WTC11 (cell line): Measurements from ENCODE around the gene WWP2. TPM values are rescaled to one million over a fixed set of nuclear protein-coding genes. Genes with fewer than 3 reads are reported as not detected.

Experiments used
- ATAC-seq: fragments of 200-7000 bp; cut with Tn5 transposase; 2 replicates; pipeline ENCODE4 v1.10.0; 2021; ENCODE audit warnings: mild to moderate bottlenecking, moderate library complexity
- CTCF ChIA-PET: fragments of 300-600 bp; sonication (Branson Sonifier 250); formaldehyde crosslinking; loops from one replicate; lab custom pipeline; 2021; ENCODE audit warnings: antibody characterized with exemption; lab: Charles Lee
- POLR2A ChIA-PET: fragments of 350-600 bp; sonication (Branson Sonifier 250); formaldehyde crosslinking; loops from one replicate; lab custom pipeline; 2021; ENCODE audit warnings: antibody characterized with exemption; lab: Charles Lee
- DNase-seq: peaks from one replicate; pipeline ENCODE4 v3.0.0; 2021; ENCODE audit warnings: low spot score
- H3K27ac Mint-ChIP-seq: 2 replicates; pipeline ENCODE4 v1.8.0; 2021; ENCODE audit warnings: mixed read lengths
- H3K27me3 Mint-ChIP-seq: 2 replicates; pipeline ENCODE4 v1.8.0; 2021; ENCODE audit warnings: low read depth, mild to moderate bottlenecking, moderate library complexity, mixed read lengths
- H3K36me3 Mint-ChIP-seq: 2 replicates; pipeline ENCODE4 v1.8.0; 2021; ENCODE audit warnings: mixed read lengths
- H3K4me1 Mint-ChIP-seq: 2 replicates; pipeline ENCODE4 v1.8.0; 2022; ENCODE audit warnings: mixed read lengths
- H3K4me3 Mint-ChIP-seq: 2 replicates; pipeline ENCODE4 v1.8.0; 2021; ENCODE audit warnings: mild to moderate bottlenecking, moderate library complexity, mixed read lengths
- H3K9me3 Mint-ChIP-seq: 2 replicates; pipeline ENCODE4 v1.8.0; 2021; ENCODE audit warnings: mixed read lengths
- E2F1 ChIP-seq: sonication (generic); formaldehyde crosslinking; IDR thresholded peaks from 2 replicates; pipeline ENCODE4 v1.8.0; 2022; ENCODE audit warnings: mild to moderate bottlenecking, missing genetic modification reagents
- ERG ChIP-seq: fragments of 250-450 bp; sonication (Bioruptor Pico); IDR thresholded peaks from 2 replicates; pipeline ENCODE4 v1.8.0; 2021; ENCODE audit warnings: mild to moderate bottlenecking
- GRHL2 ChIP-seq: fragments of 250-450 bp; sonication (Bioruptor Pico); IDR thresholded peaks from 2 replicates; pipeline ENCODE4 v1.8.0; 2022; ENCODE audit warnings: mild to moderate bottlenecking, moderate library complexity; ENCODE audit not compliant: insufficient replicate concordance, severe bottlenecking
- JAZF1 ChIP-seq: fragments of 250-450 bp; sonication (Bioruptor Pico); IDR thresholded peaks from 2 replicates; pipeline ENCODE4 v1.9.0; 2021; ENCODE audit warnings: moderate library complexity, mild to moderate bottlenecking, inconsistent platforms
- MLX ChIP-seq: sonication (generic); formaldehyde crosslinking; IDR thresholded peaks from 2 replicates; pipeline ENCODE4 v1.8.1; 2023; ENCODE audit warnings: mild to moderate bottlenecking, missing genetic modification reagents, moderate library complexity
- NR2C2 ChIP-seq: sonication (generic); formaldehyde crosslinking; IDR thresholded peaks from 2 replicates; pipeline ENCODE4 v1.8.0; 2022; ENCODE audit warnings: mild to moderate bottlenecking, missing genetic modification reagents
- NR3C1 ChIP-seq: sonication (generic); formaldehyde crosslinking; conservative IDR thresholded peaks from 2 replicates; pipeline ENCODE4 v1.8.1; 2023; ENCODE audit warnings: low read depth, mild to moderate bottlenecking, missing genetic modification reagents
- ZBTB43 ChIP-seq: sonication (generic); formaldehyde crosslinking; IDR thresholded peaks from 2 replicates; pipeline ENCODE4 v1.8.1; 2023; ENCODE audit warnings: mild to moderate bottlenecking, missing genetic modification reagents
- ZNF232 ChIP-seq: sonication (generic); formaldehyde crosslinking; IDR thresholded peaks from 2 replicates; pipeline ENCODE4 v1.8.0; 2022; ENCODE audit warnings: mild to moderate bottlenecking, missing genetic modification reagents
- ZNF396 ChIP-seq: fragments of 250-450 bp; sonication (Bioruptor Pico); IDR thresholded peaks from 2 replicates; pipeline ENCODE4 v1.8.0; 2021; ENCODE audit warnings: mild to moderate bottlenecking, moderate library complexity, borderline replicate concordance
- total RNA-seq: library from RNA; stranded (reverse); gene quantifications from 3 replicates; pipeline ENCODE4 v1.2.3, GENCODE V29; 2021
- TF ChIP-seq, protein P1 (sequence below): sonication (generic); formaldehyde crosslinking; IDR thresholded peaks from 2 replicates; pipeline ENCODE4 v1.8.1; 2023; ENCODE audit warnings: mild to moderate bottlenecking, missing genetic modification reagents, borderline replicate concordance
- TF ChIP-seq, protein P2 (sequence below): sonication (generic); formaldehyde crosslinking; conservative IDR thresholded peaks from 2 replicates; pipeline ENCODE4 v1.8.1; 2023; ENCODE audit warnings: mild to moderate bottlenecking, low read depth, missing genetic modification reagents, moderate library complexity
- TF ChIP-seq, protein P3 (sequence below): sonication (generic); formaldehyde crosslinking; IDR thresholded peaks from 2 replicates; pipeline ENCODE4 v1.8.1; 2022; ENCODE audit warnings: mild to moderate bottlenecking, missing genetic modification reagents, moderate library complexity, borderline replicate concordance

WWP2 gene
- total RNA-seq, 1 experiment from 2014 or later, result 39.1 TPM

GRCh38 chr16:69718111-69718764 lies 43.9 kb upstream of the WWP2 start:
- Mint-ChIP-seq H3K36me3 (no peaks in the 10 kb centered on the region), H3K4me3 (no peak overlapping the region), H3K27ac (0 out of 2 replicates have a peak overlapping the region, but pooled peaks have one; percentile 13), H3K9me3 (no peaks in the 10 kb centered on the region), H3K4me1 (peaks cover 2% of the 10 kb centered on the region; the same call in 1 of the 2 replicates), H3K27me3 (no peaks in the 10 kb centered on the region)
- no peak for TF ChIP-seq ZNF396
- ChIA-PET POLR2A (no interaction called here), CTCF (interaction anchor here (1.1 kb wide), 1 partner anchor 36 kb away, joined by 4 read pairs; the partner anchor contains the start of gene NOB1)
- ATAC-seq (no peak), DNase-seq (no peak)

- TF ChIP-seq, protein P1, sequence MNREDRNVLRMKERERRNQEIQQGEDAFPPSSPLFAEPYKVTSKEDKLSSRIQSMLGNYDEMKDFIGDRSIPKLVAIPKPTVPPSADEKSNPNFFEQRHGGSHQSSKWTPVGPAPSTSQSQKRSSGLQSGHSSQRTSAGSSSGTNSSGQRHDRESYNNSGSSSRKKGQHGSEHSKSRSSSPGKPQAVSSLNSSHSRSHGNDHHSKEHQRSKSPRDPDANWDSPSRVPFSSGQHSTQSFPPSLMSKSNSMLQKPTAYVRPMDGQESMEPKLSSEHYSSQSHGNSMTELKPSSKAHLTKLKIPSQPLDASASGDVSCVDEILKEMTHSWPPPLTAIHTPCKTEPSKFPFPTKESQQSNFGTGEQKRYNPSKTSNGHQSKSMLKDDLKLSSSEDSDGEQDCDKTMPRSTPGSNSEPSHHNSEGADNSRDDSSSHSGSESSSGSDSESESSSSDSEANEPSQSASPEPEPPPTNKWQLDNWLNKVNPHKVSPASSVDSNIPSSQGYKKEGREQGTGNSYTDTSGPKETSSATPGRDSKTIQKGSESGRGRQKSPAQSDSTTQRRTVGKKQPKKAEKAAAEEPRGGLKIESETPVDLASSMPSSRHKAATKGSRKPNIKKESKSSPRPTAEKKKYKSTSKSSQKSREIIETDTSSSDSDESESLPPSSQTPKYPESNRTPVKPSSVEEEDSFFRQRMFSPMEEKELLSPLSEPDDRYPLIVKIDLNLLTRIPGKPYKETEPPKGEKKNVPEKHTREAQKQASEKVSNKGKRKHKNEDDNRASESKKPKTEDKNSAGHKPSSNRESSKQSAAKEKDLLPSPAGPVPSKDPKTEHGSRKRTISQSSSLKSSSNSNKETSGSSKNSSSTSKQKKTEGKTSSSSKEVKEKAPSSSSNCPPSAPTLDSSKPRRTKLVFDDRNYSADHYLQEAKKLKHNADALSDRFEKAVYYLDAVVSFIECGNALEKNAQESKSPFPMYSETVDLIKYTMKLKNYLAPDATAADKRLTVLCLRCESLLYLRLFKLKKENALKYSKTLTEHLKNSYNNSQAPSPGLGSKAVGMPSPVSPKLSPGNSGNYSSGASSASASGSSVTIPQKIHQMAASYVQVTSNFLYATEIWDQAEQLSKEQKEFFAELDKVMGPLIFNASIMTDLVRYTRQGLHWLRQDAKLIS (CRISPR knock-in tag), result no peak
- TF ChIP-seq GRHL2 (CRISPR knock-in tag) (no peak), MLX (CRISPR knock-in tag) (no peak), ZNF232 (no peak), ERG (CRISPR knock-in tag) (no peak)
- ChIA-PET POLR2A (no interaction called here), CTCF (interaction anchor here (0.6 to 1.6 kb wide), 3 partner anchors 34 to 143 kb away, joined by 3 to 5 read pairs (median 3); partner anchors contain the start of gene NOB1)
- ATAC-seq (no peak), DNase-seq (no peak)
- peak overlapping the region; percentile 15; the same call in 1 of the 2 replicates for H3K27ac Mint-ChIP-seq
- no peak overlapping the region for H3K4me3 Mint-ChIP-seq
- no peaks in the 10 kb centered on the region for H3K9me3 Mint-ChIP-seq
- no peaks in the 10 kb centered on the region for H3K27me3 Mint-ChIP-seq
- no peaks in the 10 kb centered on the region for H3K36me3 Mint-ChIP-seq
- H3K4me1 Mint-ChIP-seq, result peaks cover 13% of the 10 kb centered on the region
These were observed 41.2 kb upstream of the WWP2 start for GRCh38 chr16:69720822-69721430.

- Mint-ChIP-seq H3K4me3 (no peak overlapping the region), H3K27me3 (no peaks in the 10 kb centered on the region), H3K36me3 (no peaks in the 10 kb centered on the region), H3K9me3 (no peaks in the 10 kb centered on the region), H3K27ac (peak overlapping the region; percentile 15; the same call in 1 of the 2 replicates), H3K4me1 (peaks cover 17% of the 10 kb centered on the region)
- ChIA-PET POLR2A (interaction anchor here (0.6 kb wide), 1 partner anchor 392 kb away, joined by 3 read pairs; no protein-coding TSS in a partner anchor), CTCF (interaction anchor here (0.6 to 1.6 kb wide), 4 partner anchors 12 to 142 kb away, joined by 3 to 6 read pairs (median 4); partner anchors contain the start of gene NOB1)
- DNase-seq, result no peak
- ATAC-seq, result no peak
- TF ChIP-seq, protein P2, sequence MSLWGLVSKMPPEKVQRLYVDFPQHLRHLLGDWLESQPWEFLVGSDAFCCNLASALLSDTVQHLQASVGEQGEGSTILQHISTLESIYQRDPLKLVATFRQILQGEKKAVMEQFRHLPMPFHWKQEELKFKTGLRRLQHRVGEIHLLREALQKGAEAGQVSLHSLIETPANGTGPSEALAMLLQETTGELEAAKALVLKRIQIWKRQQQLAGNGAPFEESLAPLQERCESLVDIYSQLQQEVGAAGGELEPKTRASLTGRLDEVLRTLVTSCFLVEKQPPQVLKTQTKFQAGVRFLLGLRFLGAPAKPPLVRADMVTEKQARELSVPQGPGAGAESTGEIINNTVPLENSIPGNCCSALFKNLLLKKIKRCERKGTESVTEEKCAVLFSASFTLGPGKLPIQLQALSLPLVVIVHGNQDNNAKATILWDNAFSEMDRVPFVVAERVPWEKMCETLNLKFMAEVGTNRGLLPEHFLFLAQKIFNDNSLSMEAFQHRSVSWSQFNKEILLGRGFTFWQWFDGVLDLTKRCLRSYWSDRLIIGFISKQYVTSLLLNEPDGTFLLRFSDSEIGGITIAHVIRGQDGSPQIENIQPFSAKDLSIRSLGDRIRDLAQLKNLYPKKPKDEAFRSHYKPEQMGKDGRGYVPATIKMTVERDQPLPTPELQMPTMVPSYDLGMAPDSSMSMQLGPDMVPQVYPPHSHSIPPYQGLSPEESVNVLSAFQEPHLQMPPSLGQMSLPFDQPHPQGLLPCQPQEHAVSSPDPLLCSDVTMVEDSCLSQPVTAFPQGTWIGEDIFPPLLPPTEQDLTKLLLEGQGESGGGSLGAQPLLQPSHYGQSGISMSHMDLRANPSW, result no peak
- no peak for TF ChIP-seq ERG (CRISPR knock-in tag)
- TF ChIP-seq, protein P3, sequence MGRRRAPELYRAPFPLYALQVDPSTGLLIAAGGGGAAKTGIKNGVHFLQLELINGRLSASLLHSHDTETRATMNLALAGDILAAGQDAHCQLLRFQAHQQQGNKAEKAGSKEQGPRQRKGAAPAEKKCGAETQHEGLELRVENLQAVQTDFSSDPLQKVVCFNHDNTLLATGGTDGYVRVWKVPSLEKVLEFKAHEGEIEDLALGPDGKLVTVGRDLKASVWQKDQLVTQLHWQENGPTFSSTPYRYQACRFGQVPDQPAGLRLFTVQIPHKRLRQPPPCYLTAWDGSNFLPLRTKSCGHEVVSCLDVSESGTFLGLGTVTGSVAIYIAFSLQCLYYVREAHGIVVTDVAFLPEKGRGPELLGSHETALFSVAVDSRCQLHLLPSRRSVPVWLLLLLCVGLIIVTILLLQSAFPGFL (CRISPR knock-in tag), result no peak
- no peak for TF ChIP-seq JAZF1 (CRISPR knock-in tag)
- no peak for TF ChIP-seq ZBTB43 (CRISPR knock-in tag)
- TF ChIP-seq NR2C2, result no peak
- no peak for TF ChIP-seq ZNF232
- TF ChIP-seq E2F1, result no peak
- no peak for TF ChIP-seq ZNF396
- TF ChIP-seq NR3C1, result no peak
These were observed 40.6 kb upstream of the WWP2 start for GRCh38 chr16:69721441-69721957.
